VCaP (cell line): Measurements from ENCODE around the gene TMEM184A.
"Not testable (repeated sequence)": the region's sequence is repeated elsewhere in the genome, so short reads cannot be mapped to it uniquely, and the experiment has no call there.

ENCODE experiments used
- H3K27ac ChIP-seq: fragments of 450-650 bp; 2 replicates; pipeline ENCODE4 v1.5.1; 2017
- TF ChIP-seq, protein P1 (sequence below): fragments of 450-650 bp; conservative IDR thresholded peaks from 2 replicates; pipeline ENCODE4 v1.5.1; 2017; ENCODE audit warnings: mild to moderate bottlenecking, moderate library complexity

The TMEM184A gene

GRCh38 chr7:1588978-1589377 is 33.0 kb upstream of the TMEM184A start:
- TF ChIP-seq, protein P1, sequence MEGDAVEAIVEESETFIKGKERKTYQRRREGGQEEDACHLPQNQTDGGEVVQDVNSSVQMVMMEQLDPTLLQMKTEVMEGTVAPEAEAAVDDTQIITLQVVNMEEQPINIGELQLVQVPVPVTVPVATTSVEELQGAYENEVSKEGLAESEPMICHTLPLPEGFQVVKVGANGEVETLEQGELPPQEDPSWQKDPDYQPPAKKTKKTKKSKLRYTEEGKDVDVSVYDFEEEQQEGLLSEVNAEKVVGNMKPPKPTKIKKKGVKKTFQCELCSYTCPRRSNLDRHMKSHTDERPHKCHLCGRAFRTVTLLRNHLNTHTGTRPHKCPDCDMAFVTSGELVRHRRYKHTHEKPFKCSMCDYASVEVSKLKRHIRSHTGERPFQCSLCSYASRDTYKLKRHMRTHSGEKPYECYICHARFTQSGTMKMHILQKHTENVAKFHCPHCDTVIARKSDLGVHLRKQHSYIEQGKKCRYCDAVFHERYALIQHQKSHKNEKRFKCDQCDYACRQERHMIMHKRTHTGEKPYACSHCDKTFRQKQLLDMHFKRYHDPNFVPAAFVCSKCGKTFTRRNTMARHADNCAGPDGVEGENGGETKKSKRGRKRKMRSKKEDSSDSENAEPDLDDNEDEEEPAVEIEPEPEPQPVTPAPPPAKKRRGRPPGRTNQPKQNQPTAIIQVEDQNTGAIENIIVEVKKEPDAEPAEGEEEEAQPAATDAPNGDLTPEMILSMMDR, result no peak
- no peak overlapping the region for H3K27ac ChIP-seq

- no peak overlapping the region for H3K27ac ChIP-seq
- TF ChIP-seq, protein P1, result no peak
Measured at GRCh38 chr7:1587738-1588137, 31.7 kb upstream of the TMEM184A start.

GRCh38 chr7:1586827-1587705 is 31.1 kb upstream of the TMEM184A start:
- TF ChIP-seq, protein P1, result no peak
- no peak overlapping the region for H3K27ac ChIP-seq

- no peak overlapping the region for H3K27ac ChIP-seq
- TF ChIP-seq, protein P1, result no peak
Measured at GRCh38 chr7:1586126-1586826, 30.3 kb upstream of the TMEM184A start.

DNA sequence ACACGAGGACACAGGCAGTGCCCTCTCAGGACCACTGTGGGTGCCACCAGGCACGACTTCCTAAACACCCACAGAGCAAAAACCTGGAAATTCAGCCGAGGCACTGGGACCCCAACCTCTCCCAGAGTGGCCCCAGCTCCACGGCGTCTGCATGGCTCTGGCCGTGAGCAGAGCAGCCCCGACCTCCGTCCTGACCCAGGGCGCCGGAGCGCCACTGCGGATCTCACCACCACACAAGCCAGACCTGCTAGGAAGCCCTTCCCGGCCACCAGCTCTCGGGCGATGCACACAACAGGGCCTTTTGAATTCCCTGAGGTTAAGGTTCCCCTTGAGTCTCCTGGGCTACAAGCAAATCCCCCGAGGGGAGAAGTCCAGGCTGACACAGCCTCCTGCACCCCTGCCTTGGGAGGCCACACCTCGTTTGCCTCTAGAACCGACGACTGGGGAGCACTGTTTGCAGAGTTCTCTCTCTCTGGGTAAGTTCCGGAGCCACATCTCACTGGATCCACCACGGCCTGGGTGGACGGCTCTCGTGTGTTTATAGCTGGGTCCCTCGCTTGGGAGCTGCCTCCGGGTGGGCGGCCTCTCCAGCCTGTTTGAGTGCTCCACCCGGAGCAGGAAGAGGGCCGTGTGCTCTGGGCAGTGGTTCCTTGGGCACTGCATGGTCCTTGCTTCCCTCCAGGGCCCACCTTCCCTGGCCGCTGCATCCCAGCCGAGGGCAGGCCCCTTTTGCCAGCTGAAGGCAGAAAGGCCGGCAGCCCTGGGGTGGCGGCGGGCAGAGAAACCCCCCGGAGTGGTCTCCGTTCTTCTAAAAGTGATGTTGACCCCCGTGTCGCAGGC is 29.4 kb upstream of the TMEM184A start:
- H3K27ac ChIP-seq, result no peak overlapping the region
- TF ChIP-seq, protein P1, result no peak

DNA sequence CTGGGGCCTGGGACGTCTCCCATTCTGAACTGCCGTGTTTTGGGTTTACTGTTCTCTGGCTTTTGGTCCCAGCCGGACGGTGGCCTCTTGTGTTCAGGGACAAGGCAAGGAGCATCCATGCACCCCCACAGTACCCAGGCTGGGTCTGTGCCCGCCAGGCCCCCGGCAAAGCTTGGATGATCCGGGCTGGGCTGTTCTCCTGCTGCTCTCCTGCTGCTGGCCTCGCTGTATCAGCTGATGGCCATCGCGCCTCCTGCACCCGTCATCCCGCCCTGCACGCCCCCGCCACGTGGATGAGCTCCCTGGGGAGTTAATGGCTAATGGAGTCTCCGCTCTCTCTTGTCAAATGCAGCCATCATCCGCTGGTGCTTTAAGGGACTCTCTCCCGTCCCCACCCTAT is 28.7 kb upstream of the TMEM184A start:
- TF ChIP-seq, protein P1, result no peak
- no peak overlapping the region for H3K27ac ChIP-seq

DNA sequence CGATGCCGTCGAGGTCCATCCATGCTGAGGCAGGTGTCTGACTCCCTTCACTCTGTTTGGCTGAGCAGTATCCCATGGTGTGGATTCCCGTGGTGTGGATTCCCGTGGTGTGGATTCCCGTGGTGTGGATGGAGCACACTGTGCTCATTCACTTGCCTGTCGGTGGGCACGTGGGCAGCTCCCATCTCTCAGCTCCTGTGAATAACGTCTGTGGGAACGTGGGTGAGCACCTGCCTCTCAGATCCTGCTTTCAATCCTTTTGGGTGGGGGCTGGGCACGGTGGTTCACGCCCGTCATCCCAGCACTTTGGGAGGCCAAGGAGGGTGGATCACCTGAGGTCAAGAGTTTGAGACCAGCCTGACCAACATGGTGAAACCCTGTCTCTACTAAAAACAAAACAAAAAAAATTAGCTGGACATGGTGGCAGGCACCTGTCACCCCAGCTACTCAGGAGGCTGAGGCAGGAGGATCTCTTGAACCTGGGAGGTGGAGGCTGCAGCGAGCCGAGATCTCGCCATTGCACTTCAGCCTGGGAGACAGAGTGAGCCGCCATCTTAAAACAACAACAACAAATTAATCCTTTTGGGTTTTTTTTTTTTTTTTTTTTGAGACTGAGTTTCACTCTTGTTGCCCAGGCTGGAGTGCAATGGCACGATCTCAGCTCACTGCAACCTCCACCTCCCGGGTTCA is 27.4 kb upstream of the TMEM184A start:
- not testable (repeated sequence) for H3K27ac ChIP-seq
